Esophagus squamous epithelium (tissue), 5 donors: ENCODE results near the gene PAX8. TPM values are rescaled to one million over a fixed set of nuclear protein-coding genes. Genes with fewer than 3 reads are reported as not detected.
"Not testable (repeated sequence)": the region's sequence is repeated elsewhere in the genome, so short reads cannot be mapped to it uniquely, and the experiment has no call there.

Source experiments
- DNase-seq: peaks from one replicate; lab custom pipeline; 2025; lab: John Stamatoyannopoulos, UW
- H3K27ac ChIP-seq, 4 donors: fragments of 200-600 bp; sonication (generic); one replicate each; pipeline ENCODE4 v1.5.1; 2016 to 2019; ENCODE audit warnings: mild to moderate bottlenecking in 1 of 4
- H3K27me3 ChIP-seq, 4 donors: fragments of 200-600 bp; sonication (generic); 1 replicate in 3 of 4; 2 replicates in 1 of 4; pipeline versions ENCODE4 v1.5.1 to v1.6.0; 2017 to 2021; ENCODE audit warnings: antibody characterized with exemption in 1 of 4
- H3K36me3 ChIP-seq, 3 donors: fragments of 200-600 bp; sonication (generic); one replicate each; pipeline ENCODE4 v1.5.1; 2016 to 2019
- H3K4me1 ChIP-seq, 3 donors: fragments of 200-600 bp; sonication (generic); one replicate each; pipeline ENCODE4 v1.5.1; 2017 to 2019
- H3K4me3 ChIP-seq, 4 donors: fragments of 200-600 bp; sonication (generic); 1 replicate in 3 of 4; 2 replicates in 1 of 4; pipeline ENCODE4 v1.5.1; 2016 to 2019; ENCODE audit warnings: mild to moderate bottlenecking in 2 of 4, moderate library complexity in 1 of 4
- H3K9me3 ChIP-seq, 3 donors: fragments of 200-600 bp; sonication (generic); one replicate each; pipeline ENCODE4 v1.5.1; 2016 to 2019
- POLR2A ChIP-seq, 4 donors: fragments of 450-650 bp; IDR thresholded peaks; one replicate each; pipeline ENCODE4 v1.6.1; 2017; ENCODE audit warnings: antibody characterized with exemption in 4 of 4, mild to moderate bottlenecking in 4 of 4, moderate library complexity in 3 of 4
- WGBS, 2 donors: methylation state at CpG; one replicate each; pipeline ENCODE4 v1.1.5; 2018; 5-methylcytosine and 5-hydroxymethylcytosine counted together
- intact Hi-C: fragments of 100-400 bp; cut with DNase I; formaldehyde crosslinking; loops from one replicate; pipeline ENCODE4 v1.15.0; 2022
- total RNA-seq, 4 donors: library from RNA; depleted of rRNA; stranded (reverse); fragments of >200 nt; gene quantifications; one replicate each; pipeline ENCODE4 v1.1.0, GENCODE V29; 2016
- TF ChIP-seq, protein P1 (sequence below), 6 experiments: fragments of 450-650 bp in 4 of 6; fragments of 200-600 bp in 2 of 6; sonication (generic) in 2 of 6; IDR thresholded peaks; one replicate each; pipeline ENCODE4 v1.5.1; 2016 to 2019; ENCODE audit warnings: antibody characterized with exemption in 6 of 6, mild to moderate bottlenecking in 4 of 6, moderate library complexity in 4 of 6
- donor health status: DM: yes; HTN: yes; CAD: no.

Gene PAX8
- total RNA-seq, 4 donors from 2014 or later, result 0.32 to 7.6 (median 2.7) TPM

GRCh38 chr2:113297590-113297989, 18.9 kb upstream of the PAX8 start:
- WGBS, 2 donors, result 0% methylated on average over 1 of the region's 2 CpGs; no CpG with 5 or more reads in 1 of the 2 donors
- TF ChIP-seq, protein P1, sequence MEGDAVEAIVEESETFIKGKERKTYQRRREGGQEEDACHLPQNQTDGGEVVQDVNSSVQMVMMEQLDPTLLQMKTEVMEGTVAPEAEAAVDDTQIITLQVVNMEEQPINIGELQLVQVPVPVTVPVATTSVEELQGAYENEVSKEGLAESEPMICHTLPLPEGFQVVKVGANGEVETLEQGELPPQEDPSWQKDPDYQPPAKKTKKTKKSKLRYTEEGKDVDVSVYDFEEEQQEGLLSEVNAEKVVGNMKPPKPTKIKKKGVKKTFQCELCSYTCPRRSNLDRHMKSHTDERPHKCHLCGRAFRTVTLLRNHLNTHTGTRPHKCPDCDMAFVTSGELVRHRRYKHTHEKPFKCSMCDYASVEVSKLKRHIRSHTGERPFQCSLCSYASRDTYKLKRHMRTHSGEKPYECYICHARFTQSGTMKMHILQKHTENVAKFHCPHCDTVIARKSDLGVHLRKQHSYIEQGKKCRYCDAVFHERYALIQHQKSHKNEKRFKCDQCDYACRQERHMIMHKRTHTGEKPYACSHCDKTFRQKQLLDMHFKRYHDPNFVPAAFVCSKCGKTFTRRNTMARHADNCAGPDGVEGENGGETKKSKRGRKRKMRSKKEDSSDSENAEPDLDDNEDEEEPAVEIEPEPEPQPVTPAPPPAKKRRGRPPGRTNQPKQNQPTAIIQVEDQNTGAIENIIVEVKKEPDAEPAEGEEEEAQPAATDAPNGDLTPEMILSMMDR (IDR thresholded peaks at IDR 0.05), result peak in 2 of 6 experiments; percentile 8 to 26
- H3K9me3 ChIP-seq, H3K27me3 ChIP-seq, H3K27ac ChIP-seq, H3K36me3 ChIP-seq, DNase-seq, intact Hi-C loops, H3K4me3 ChIP-seq, H3K4me1 ChIP-seq: not testable (repeated sequence)

DNA sequence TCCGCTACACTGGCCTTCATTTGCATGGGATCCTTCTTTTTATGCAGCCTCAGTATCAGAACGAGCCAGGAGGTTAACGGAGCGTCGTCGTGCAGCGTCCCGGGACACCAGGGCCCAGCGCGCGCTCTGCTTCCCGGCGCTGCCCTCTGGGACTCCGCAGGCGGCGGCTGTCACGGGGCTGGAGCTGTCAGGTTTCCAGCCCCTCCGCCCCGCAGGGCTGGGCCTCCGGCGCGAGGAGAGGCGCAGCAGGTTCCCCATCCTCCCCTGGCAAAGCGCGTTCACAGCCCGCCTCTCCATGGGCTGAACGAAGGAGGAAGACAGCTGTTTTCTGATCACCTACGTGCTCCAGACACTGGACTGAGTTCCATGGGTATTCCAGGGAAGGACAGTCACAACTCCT, 12.5 kb upstream of the PAX8 start:
- Histone ChIP-seq H3K4me1 (peaks cover 0 to 7% (median 0%) of the 10 kb centered on the region in 3 donors), H3K27ac (no peak overlapping the region), H3K9me3 (no peaks in the 10 kb centered on the region), H3K36me3 (no peaks in the 10 kb centered on the region), H3K4me3 (no peak overlapping the region), H3K27me3 (peaks cover 0 to 39% (median 0%) of the 10 kb centered on the region in 4 donors)
- WGBS, 2 donors, result 18% methylated on average over 13 of the region's 28 CpGs; no CpG with 5 or more reads in 1 of the 2 donors
- no peak for DNase-seq
- intact Hi-C loops, result no loop called here
- TF ChIP-seq POLR2A (IDR thresholded peaks at IDR 0.05), result no peak
- TF ChIP-seq, protein P1 (IDR thresholded peaks at IDR 0.05), result no peak

- H3K9me3 ChIP-seq, intact Hi-C loops, DNase-seq, H3K4me3 ChIP-seq, H3K36me3 ChIP-seq, H3K27ac ChIP-seq: not testable (repeated sequence)
- Histone ChIP-seq H3K27me3 (peaks cover 0 to 39% (median 0%) of the 10 kb centered on the region in 4 donors), H3K4me1 (peaks cover 6 to 20% (median 9%) of the 10 kb centered on the region in 3 donors)
- 55 to 74% methylated on average over 4 to 5 of the region's 5 CpGs for WGBS, 2 donors
Measured at GRCh38 chr2:113288674-113289149, 10.0 kb upstream of the PAX8 start.

- H3K9me3 ChIP-seq, DNase-seq, H3K4me3 ChIP-seq, H3K27ac ChIP-seq, intact Hi-C loops, H3K36me3 ChIP-seq: not testable (repeated sequence)
- Histone ChIP-seq H3K27me3 (peaks cover 0 to 37% (median 0%) of the 10 kb centered on the region in 4 donors), H3K4me1 (peaks cover 11 to 25% (median 14%) of the 10 kb centered on the region in 3 donors)
- 39 to 42% methylated on average over 4 of the region's 6 CpGs for WGBS, 2 donors
Measured at GRCh38 chr2:113288117-113288673, 9.5 kb upstream of the PAX8 start.

- no peak for DNase-seq
- Histone ChIP-seq H3K36me3 (no peaks in the 10 kb centered on the region), H3K4me1 (peaks cover 12 to 27% (median 19%) of the 10 kb centered on the region in 3 donors), H3K9me3 (no peaks in the 10 kb centered on the region), H3K27me3 (peaks cover 0 to 13% (median 0%) of the 10 kb centered on the region in 4 donors), H3K27ac (no peak overlapping the region), H3K4me3 (no peak overlapping the region)
- intact Hi-C loops, result no loop called here
- WGBS, 2 donors, result 90 to 98% methylated on average over 3 of the region's 3 CpGs
- TF ChIP-seq, protein P1 (IDR thresholded peaks at IDR 0.05), result no peak
- TF ChIP-seq POLR2A (IDR thresholded peaks at IDR 0.05), result no peak
Measured at GRCh38 chr2:113285816-113286215, 7.1 kb upstream of the PAX8 start.

GRCh38 chr2:113284999-113285398, 6.3 kb upstream of the PAX8 start:
- H3K27ac ChIP-seq, result peak overlapping the region in 3 of 4 donors; percentile 51 to 72 (median 63)
- H3K36me3 ChIP-seq, intact Hi-C loops, H3K27me3 ChIP-seq, H3K9me3 ChIP-seq, H3K4me3 ChIP-seq, DNase-seq: not testable (repeated sequence)
- H3K4me1 ChIP-seq, result peaks cover 12 to 26% (median 19%) of the 10 kb centered on the region in 3 donors
- WGBS, 2 donors, result 59 to 73% methylated on average over 6 of the region's 6 CpGs
